ENCODE results near the gene ROCK2. TPM values are rescaled to one million over a fixed set of nuclear protein-coding genes. Genes with fewer than 3 reads are reported as not detected.

The ROCK2 gene
- total and polyA plus RNA-seq, 9 of the 15 experiments (the other 6 are each of a cell fraction or from before 2014, with no cell fraction given): 4.9 to 30.6 (median 14.3) TPM

DNA sequence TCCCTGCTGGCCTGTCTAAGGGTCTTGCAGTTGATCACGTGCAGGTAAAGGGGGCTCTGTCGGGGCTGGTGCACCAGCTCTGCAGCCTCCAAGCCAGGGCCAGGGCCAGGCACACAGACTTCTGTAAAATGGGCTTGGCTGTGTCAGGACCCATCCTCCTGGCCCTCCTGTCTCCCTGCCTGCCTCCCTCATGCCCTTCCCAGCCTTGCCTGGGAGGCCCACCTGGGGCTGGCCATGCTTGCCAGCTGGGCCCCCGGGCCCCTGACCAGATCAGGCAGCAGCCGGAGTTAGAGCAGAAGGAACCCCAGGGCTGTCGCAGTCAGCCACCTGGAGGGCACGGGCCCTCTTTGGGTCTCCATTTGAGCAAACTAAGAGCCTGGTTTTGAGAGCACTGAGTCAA is 187.1 kb downstream of the ROCK2 start:
- intact Hi-C loops (cut with micrococcal nuclease): loop anchor here (5.0 kb wide), 2 partner anchors 185 to 255 kb away; partner anchors contain the start of gene ROCK2
- TF ChIP-seq NR4A1 (CRISPR knock-in tag; IDR thresholded peaks at IDR 0.05): peak; percentile 1; the same call in 1 of the 2 replicates
- TF ChIP-seq NR4A1 (tag; IDR thresholded peaks at IDR 0.05): no peak
- TF ChIP-seq ELF4 (CRISPR knock-in tag; IDR thresholded peaks at IDR 0.05): no peak
- FAIRE-seq (no peak), ATAC-seq (no peak), DNase-seq (ENCODE audit: extremely low read depth in 1 of 4, low spot score in 3 of 4) (no peak)
- WGBS (ENCODE audit: insufficient coverage, low coverage, missing lambda C conversion rate): 59% methylated on average over 6 of the region's 6 CpGs
- Histone ChIP-seq H3K27ac (ENCODE audit: extremely low read depth, low read depth, low read length) (no peak overlapping the region), H3K4me1 (replicated peaks in 1 of 2; ENCODE audit: control insufficient read depth in 2 of 2, insufficient read depth in 2 of 2, low read length in 2 of 2) (peaks cover 13 to 41% of the 10 kb centered on the region in 2 experiments; a peak in 4 of 5 replicates), H3K27me3 (ENCODE audit: control insufficient read depth in 2 of 2, insufficient read depth in 2 of 2, low read length in 2 of 2) (no peaks in the 10 kb centered on the region), H3K4me2 (ENCODE audit: insufficient read depth, low read length) (no peak overlapping the region), H3K9ac (ENCODE audit: insufficient read depth in 1 of 2, low read depth in 2 of 2, low read length in 2 of 2) (no peak overlapping the region), H3K79me2 (ENCODE audit: control insufficient read depth, insufficient read depth, low read length) (no peaks in the 10 kb centered on the region), H3K9me1 (ENCODE audit: control insufficient read depth, insufficient read depth, low read length) (peaks cover 2% of the 10 kb centered on the region), H3K36me3 (ENCODE audit: control insufficient read depth, insufficient read depth, low read length) (no peaks in the 10 kb centered on the region), H3K4me3 (no peak overlapping the region), H4K20me1 (replicated peaks; ENCODE audit: control insufficient read depth, insufficient read depth, low read length) (no peaks in the 10 kb centered on the region), H2AFZ (ENCODE audit: low read depth, low read length) (no peak overlapping the region), H3K9me3 (replicated peaks; ENCODE audit: control insufficient read depth, insufficient read depth, low read depth, low read length) (no peaks in the 10 kb centered on the region)
- ChIA-PET POLR2A (interaction anchor here (0.6 to 1.2 kb wide), 3 partner anchors 17 to 1399 kb away, joined by 3 read pairs; no protein-coding TSS in a partner anchor), CTCF (ENCODE audit: low intra/inter-chr PET ratio) (no interaction called here)
- no TSS peak for BruUV-seq (replicated peaks)
- in situ Hi-C loops (cut with MboI): no loop called here

DNA sequence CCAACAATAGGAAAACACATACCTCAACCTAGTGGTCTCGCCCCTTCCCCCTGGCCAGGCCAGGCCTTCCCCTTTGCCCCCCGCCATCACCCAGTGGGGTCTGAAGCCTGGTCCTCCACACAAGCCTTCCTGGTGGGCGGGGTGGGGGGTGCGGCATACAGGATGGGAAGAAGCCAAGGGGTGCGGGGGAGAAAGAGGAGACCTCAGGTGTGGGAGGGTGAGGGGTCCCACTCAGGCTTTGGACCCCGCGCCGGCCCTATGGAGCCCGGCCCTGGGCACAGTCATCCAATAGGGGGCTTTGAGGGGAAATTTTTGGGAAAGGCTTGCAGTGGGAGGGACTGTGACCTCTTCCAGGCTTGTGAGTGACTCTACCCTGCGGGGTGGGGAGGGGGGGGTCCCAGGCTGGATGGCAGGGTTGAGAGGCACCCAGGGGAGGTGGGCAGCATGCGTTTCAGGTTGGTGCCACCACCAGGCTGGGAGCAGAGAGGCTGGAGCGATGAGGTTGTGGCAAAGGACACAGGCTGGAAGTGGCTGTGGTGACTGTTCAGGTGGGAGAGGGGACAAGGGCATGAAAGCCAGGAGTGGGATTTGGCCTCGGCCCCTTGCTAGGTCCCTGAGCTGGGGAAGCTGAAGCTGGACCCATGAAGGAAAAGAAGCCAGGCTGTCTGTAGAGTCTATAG is 187.9 kb downstream of the ROCK2 start:
- Histone ChIP-seq H3K79me2 (ENCODE audit: control insufficient read depth, insufficient read depth, low read length) (no peaks in the 10 kb centered on the region), H2AFZ (ENCODE audit: low read depth, low read length) (no peak overlapping the region), H4K20me1 (replicated peaks; ENCODE audit: control insufficient read depth, insufficient read depth, low read length) (no peaks in the 10 kb centered on the region), H3K9me3 (replicated peaks; ENCODE audit: control insufficient read depth, insufficient read depth, low read depth, low read length) (no peaks in the 10 kb centered on the region), H3K27me3 (ENCODE audit: control insufficient read depth in 2 of 2, insufficient read depth in 2 of 2, low read length in 2 of 2) (no peaks in the 10 kb centered on the region), H3K9ac (ENCODE audit: insufficient read depth in 1 of 2, low read depth in 2 of 2, low read length in 2 of 2) (peak overlapping the region in 1 of 2 experiments; percentile 56; a peak in 2 of 4 replicates), H3K36me3 (ENCODE audit: control insufficient read depth, insufficient read depth, low read length) (no peaks in the 10 kb centered on the region), H3K4me1 (replicated peaks in 1 of 2; ENCODE audit: control insufficient read depth in 2 of 2, insufficient read depth in 2 of 2, low read length in 2 of 2) (peaks cover 13 to 41% of the 10 kb centered on the region in 2 experiments; a peak in 4 of 5 replicates), H3K4me3 (no peak overlapping the region), H3K27ac (ENCODE audit: extremely low read depth, low read depth, low read length) (no peak overlapping the region), H3K9me1 (ENCODE audit: control insufficient read depth, insufficient read depth, low read length) (peaks cover 2% of the 10 kb centered on the region), H3K4me2 (ENCODE audit: insufficient read depth, low read length) (no peak overlapping the region)
- no peak for DNase-seq (ENCODE audit: extremely low read depth in 1 of 4, low spot score in 3 of 4)
- POLR2A ChIA-PET: interaction anchor here (0.6 to 0.8 kb wide), 2 partner anchors 259 to 1400 kb away, joined by 3 read pairs; no protein-coding TSS in a partner anchor
- intact Hi-C loops (cut with micrococcal nuclease): loop anchor here (5.0 kb wide), 2 partner anchors 186 to 256 kb away; partner anchors contain the start of gene ROCK2
- WGBS (ENCODE audit: insufficient coverage, low coverage, missing lambda C conversion rate): 75% methylated on average over 5 of the region's 13 CpGs
- no peak for TF ChIP-seq ZNF785 (CRISPR knock-in tag; IDR thresholded peaks at IDR 0.05)
- no peak for TF ChIP-seq ASH1L (IDR thresholded peaks at IDR 0.05; ENCODE audit: borderline replicate concordance, low read depth, partially characterized antibody)
- TF ChIP-seq KDM5B (IDR thresholded peaks at IDR 0.05; ENCODE audit: insufficient replicate concordance, low read depth, low read length): no peak
- TF ChIP-seq XRCC4 (IDR thresholded peaks at IDR 0.05; ENCODE audit: extremely low read depth, insufficient read depth, insufficient read length): no peak
- no peak for TF ChIP-seq MAX (CRISPR knock-in tag; IDR thresholded peaks at IDR 0.05)
- TF ChIP-seq NONO (IDR thresholded peaks at IDR 0.05; ENCODE audit: low read depth in 2 of 2, low read length in 1 of 2): no peak
- no peak for TF ChIP-seq EP400 (IDR thresholded peaks at IDR 0.05)
- no peak for TF ChIP-seq ZNF197 (CRISPR knock-in tag; IDR thresholded peaks at IDR 0.05; ENCODE audit: low read depth)
- no peak for TF ChIP-seq SMAD2 (IDR thresholded peaks at IDR 0.05; ENCODE audit: low read depth, low read length)
- TF ChIP-seq TCFL5 (CRISPR knock-in tag; conservative IDR thresholded peaks at IDR 0.05): no peak
- FAIRE-seq: no peak
- CTCF ChIA-PET (ENCODE audit: low intra/inter-chr PET ratio): no interaction called here
- in situ Hi-C loops (cut with MboI): no loop called here
- BruUV-seq (replicated peaks): no TSS peak
- ATAC-seq: no peak
